ENCODE results near the gene ABTB1. TPM values are rescaled to one million over a fixed set of nuclear protein-coding genes. Genes with fewer than 3 reads are reported as not detected.
"Not testable (repeated sequence)": the region's sequence is repeated elsewhere in the genome, so short reads cannot be mapped to it uniquely, and the experiment has no call there.

The ABTB1 gene
- polyA plus RNA-seq, 3 donors, result 17.8 to 18.1 (median 17.8) TPM

DNA sequence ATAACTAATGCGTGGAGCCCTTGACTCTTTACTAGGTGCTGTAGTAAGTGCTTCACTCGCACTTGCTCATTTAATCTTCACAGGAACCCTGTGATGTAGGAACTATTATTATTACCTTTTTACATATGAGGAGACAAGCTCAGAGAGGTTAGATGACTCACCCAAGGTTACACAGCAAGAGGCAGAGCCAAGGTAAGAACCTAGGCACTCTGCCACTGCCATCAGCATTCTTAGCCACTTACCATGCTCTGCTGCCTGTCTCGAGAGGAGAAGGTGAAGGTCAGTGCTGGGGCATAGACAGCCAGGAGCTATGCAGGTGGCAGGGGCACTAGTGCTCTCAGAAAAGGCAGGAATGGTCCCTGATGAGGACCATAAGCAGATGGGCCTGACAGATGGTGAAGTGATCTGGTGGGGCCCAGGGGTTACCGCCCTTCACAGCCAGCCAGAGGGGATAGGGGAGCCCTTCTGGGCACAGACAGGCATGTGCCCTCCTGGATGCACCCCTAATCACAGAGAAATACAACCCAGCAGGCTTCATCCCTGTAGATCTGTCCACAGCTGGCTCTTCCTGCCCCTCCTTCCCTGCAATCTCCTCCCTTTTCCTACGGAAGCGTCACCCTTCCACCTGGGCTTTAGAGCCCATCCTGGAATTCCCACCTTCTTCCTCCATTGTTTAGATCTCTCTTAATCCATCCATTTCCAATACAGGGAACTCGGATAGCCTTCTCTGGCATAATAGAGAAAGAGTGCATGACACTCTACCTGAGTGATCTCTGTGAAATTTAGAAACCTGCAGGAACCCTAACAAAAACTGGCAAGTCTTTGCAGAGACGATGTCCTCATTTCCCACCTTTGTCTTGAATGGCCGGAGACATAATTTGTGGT is 26.9 kb downstream of the ABTB1 start:
- DNase-seq (ENCODE audit: low read depth in 3 of 3, low spot score in 2 of 3), result no peak

DNA sequence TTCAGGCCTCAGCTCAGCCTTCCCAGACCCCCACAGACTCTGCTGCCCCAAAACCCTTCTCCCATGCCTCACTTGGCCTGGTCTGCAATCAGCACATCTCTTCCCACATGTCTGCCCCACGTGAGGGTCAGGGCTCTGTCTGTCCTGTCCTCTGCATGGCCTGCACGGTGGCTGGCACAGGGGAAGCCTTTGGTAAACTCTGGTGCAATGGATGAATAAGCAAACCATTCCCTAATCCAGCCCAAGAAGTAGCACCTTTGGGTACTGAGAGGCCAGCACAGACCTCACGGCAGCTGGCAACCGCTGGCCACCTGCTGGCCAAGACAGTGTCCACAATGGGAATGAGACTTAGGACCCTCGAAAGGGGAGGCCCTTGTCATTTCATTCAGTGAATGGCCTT is 27.7 kb downstream of the ABTB1 start:
- DNase-seq (ENCODE audit: low read depth in 3 of 3, low spot score in 2 of 3), result no peak

DNA sequence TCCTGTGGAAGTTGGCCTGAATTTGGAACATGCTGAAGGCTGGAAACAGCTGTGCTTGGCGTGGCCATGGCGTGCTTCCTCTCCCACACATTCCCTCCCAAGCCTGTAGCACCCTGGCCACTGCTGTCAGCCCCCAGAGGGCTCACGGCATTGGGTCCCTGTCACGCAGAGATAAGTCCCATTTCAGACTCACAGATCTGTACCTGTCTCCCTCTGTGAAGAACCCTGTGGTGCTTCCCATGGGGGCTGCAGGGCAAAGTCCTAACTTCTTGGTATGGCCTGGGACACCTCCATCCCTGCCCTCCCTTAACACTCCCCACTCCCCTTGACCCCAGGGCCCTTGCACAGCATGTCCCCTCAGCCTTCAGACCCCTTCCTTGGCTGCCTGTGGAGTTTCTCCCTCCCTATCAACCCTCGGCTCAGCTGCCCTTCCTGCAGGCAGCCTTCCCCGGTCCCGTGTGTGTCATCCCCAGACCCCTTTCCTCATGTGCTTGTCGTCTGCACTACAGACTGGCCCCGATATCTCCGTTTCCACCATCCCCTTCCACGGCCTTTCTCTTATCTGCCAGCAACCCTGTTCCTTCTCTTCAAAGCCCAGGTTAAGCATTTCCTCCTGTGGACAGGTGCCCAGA is 28.6 kb downstream of the ABTB1 start:
- no peak for DNase-seq (ENCODE audit: low read depth in 3 of 3, low spot score in 2 of 3)

DNA sequence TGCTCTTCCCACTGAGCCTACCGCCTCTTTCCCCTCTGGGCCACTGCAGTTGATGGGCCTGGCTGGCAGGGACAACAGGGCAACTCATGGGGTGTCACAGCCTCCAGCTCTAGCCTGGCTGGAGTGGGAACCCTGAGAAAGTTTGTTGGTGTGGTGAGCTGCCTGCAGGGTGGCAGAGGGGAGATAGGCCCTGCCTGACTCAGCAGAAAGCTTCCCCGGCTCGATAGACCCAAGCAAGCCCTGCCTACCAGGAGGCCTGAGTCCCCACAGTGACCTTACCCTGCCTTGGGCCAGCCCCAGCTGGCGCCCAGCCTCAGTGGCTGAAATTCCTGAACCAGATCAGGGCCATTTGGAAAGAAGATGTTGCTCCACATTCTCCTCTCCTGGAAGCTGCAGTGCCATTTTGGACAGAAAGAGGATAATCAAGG is 29.4 kb downstream of the ABTB1 start:
- no peak for DNase-seq (ENCODE audit: low read depth in 3 of 3, low spot score in 2 of 3)

DNA sequence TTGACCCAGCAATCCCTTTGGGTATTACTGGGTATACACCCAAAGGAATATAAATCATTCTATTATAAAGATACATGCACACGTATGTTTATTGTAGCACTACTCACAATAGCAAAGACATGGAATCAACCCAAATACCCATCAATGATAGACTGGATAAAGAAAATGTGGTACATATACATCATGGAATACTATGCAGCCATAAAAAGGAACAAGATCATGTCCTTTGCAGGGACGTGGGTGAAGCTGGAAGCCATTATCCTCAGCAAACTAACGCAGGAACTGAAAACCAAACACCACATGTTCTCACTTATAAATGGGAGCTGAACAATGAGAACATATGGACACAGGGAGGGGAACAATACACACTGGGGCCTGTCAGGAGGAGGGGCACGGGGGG is 32.1 kb downstream of the ABTB1 start:
- DNase-seq (ENCODE audit: low read depth in 3 of 3, low spot score in 2 of 3), result not testable (repeated sequence)

DNA sequence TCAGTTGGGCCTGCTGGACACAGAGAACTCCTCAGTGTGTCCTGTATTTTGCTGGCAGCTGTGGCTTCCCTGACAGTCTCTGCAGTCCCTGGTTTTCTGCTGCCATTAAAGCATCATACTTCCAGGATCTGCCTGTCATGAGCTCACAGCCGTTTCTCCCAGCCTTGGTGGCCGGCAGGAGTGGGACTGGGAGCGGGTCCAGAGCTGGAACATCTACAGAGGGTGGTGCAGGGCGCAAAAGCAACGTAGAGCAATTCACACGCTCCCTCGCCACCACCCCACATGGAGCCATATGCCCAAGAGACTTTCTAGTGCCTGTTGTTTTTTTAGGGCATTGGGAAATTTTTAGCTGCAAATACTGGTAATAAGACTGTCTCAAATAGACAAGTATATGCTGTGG is 33.6 kb downstream of the ABTB1 start:
- no peak for DNase-seq (ENCODE audit: low read depth in 3 of 3, low spot score in 2 of 3)

DNA sequence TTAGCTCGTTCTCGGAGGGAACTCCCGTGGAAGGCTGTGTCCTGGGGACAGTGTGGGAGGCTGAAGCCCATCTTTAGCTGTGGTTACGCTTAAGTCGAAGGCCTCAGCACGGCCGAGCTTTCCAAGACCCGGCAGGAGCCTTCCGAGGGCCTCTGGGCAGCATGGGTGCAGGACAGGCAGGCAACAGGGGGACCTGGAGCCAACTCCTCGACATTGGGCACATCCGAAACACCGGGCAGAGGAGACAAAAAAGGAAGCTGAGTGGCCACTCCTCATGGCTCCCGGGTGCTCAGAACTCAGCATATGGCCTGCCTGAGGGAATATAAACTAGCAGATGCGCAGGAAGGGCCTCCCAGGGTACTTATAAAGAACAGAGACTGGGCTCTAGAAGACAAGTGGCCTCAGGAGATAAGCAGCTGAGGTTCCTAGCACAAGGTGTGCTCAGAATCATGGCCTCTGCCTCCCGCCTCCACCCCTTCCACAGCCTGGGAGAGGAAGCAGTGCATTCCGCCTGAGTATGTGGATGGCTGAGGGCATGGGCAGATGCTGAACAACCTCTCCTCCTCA is 34.1 kb downstream of the ABTB1 start:
- DNase-seq (ENCODE audit: low read depth in 3 of 3, low spot score in 2 of 3), result no peak

DNA sequence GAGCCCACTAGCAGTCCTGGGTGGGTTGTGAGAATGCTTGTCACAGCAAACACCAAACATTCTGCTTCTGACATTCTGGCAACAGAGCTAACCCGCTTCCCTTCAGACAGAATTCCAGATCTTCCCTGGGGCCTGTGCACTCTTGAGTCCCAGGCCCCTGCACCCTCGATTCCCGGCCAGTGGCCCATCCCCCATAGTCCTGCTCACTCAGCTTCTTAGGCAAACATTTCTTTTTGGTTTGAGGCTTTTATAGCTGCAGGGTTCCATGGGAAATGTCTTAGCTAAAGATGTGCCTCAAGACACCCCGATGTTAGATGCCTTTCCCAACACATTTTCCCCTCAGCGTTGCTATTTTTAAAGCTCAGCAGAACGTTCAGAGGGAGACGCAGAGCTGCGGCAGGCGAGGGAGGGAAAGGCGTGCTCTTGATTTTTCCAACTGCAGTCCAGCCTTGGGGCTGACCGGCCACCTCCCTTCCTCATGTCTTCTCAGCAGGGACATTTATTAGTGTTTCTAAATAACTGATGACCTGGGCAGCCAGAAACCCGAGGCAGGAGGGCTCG is 35.2 kb downstream of the ABTB1 start:
- no peak for DNase-seq (ENCODE audit: low read depth in 3 of 3, low spot score in 2 of 3)

DNA sequence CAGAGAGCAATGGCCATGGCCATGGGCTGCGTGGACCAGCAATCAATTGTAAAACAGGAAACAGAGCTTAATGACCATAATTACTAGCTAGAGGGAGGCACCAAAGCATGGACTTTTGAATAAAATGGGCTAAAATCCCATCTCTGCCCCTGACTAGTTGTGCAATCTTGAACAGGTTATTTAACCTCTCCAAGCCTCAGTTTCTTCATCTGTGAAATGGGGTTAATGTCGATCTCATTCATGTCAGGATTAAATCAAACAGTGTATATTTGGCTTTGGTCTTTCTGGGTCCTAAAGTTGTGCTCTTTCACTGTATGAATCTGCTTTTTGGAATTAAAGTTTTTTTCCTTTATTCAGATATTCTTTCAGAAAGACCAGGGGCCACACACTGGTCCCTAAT is 36.1 kb downstream of the ABTB1 start:
- no peak for DNase-seq (ENCODE audit: low read depth in 3 of 3, low spot score in 2 of 3)

DNA sequence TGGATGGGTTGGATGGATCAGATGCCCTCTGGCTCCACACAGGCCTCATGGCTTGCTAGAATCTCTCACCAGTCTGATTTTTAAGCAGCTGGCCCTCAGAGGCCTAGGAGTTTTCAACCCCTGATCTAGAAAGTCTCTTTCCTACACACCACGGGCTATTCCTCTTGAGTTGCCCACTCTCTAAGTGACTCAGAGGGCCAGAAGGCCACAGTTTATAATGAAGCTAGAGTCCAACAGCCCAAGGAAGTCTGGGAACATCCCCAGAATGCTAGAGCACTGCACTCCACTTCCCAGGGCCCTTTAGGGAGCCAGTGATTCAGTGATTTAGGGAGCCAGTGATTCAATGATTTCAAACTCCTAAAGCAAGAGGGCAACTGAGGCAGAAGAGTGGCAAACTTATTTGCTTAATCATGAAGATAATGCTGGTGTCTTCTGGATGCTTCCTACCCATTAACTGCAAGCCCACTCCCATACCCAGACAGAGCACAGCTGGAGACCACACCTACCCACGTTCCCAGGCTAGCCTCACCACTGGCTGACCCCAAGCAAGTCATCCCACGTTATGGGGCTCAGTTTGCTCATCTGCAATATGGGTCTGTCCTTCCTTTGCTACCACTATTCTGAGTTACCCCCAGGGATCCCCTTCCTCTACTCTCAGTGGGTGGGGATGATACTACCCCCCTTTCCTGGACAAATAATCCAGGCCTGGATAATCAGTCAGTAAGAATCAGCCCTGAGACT is 36.7 kb downstream of the ABTB1 start:
- no peak for DNase-seq (ENCODE audit: low read depth in 3 of 3, low spot score in 2 of 3)

DNA sequence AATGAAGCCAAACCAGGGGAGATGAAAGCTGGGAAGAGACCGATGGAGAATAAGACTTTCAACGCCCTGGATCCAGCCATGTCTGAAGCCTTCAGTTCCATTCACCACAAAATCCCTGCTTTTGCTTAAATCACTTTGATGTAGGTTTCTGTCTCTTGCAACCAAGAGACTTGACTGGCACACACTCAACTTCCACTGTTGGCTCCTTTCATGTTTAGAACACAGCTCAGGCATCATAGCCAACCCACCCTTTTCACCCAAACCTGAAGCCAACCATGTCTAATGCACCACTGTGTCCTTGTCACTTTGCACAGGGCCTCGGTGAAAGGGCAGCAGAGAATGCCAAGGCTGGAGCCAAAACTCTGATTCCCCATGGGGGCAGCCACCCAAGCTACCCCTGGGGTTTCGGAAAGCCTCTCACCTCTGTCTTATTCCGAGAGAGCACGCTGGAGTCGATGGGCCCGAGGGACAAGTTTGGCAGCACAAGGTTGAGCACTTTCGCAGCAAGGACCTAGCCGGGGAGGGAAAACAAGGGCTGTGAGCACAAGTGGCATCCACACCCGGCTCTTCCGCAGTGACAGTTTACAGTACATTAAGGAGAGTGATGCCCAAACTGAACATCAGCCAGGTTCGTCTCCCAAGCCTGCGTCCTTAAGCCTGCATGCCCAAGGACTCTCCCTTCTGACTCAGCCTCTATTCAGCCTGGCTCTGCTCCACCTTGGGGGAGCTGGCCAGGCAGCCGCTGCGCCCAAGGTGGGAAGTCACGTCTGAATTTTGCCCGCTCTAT is 37.6 kb downstream of the ABTB1 start:
- no peak for DNase-seq (ENCODE audit: low read depth in 3 of 3, low spot score in 2 of 3)

DNA sequence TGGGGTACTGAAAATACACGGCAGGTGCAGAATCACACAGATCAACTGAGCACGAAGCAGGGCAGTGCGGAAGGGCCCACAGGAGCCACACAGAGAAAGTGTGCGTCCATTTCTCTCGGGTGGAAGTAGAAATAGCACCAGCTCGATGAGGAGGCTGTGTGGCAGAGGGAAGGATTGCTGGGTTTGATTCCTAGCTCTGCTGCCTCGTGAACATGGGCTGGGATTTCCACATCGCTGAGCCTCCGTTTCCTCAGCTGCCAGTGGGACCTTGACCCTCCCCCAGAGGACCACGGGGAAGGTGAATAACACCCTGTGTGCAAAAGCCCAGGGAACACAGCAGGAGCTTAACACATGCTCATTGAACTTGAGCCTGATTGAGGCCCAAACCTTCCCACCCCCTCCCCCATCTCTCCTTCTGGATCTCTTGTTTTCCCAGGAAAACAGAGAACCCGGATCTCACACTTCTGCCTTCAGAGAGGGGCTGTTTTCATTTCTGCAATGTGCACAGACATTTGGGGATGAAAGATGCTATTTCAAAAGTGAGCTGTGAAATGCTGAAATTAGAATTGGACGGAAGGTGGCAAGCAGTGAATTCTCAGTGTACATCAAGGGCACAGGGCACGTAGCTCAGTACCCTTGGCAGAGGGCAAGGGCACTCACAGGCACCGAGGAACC is 38.4 kb downstream of the ABTB1 start:
- DNase-seq (ENCODE audit: low read depth in 3 of 3, low spot score in 2 of 3), result no peak

DNA sequence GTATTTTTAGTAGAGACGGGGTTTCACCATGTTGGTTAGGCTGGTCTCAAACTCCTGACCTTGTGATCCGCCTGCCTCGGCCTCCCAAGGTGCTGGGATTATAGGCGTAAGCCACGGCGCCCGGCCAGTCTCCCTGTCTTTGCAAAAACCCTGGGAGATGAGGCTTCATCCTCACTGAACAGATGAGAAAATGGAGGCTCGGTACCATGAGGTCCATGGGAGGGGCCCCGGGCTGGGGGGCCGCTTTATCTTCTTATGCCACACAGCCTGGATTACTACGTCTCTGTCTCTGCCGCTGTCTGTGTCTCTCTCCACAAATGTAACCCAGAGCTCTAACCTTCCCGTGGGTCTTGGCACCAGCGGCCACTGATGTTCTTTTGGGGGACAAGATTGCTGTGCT is 39.1 kb downstream of the ABTB1 start:
- no peak for DNase-seq (ENCODE audit: low read depth in 3 of 3, low spot score in 2 of 3)

DNA sequence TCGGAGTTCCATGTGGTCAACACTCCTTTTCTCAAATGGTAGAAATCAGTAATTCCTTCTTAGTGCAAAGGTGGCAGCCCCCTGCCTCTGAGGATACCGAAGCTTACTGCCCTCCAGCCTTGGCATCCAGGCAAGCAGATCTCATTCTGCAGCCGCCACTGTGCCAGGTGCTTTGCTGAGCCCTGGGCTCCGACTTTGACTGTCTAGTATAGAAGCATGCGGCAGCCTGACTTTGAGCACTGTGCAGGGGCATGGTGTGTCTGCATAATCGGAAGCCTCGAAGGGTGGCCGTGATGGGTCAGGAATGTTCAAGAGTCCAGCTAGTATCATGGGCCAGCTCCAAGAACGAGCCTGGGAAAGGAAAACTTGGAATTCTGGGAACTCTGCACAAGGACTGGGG is 39.7 kb downstream of the ABTB1 start:
- no peak for DNase-seq (ENCODE audit: low read depth in 3 of 3, low spot score in 2 of 3)

DNA sequence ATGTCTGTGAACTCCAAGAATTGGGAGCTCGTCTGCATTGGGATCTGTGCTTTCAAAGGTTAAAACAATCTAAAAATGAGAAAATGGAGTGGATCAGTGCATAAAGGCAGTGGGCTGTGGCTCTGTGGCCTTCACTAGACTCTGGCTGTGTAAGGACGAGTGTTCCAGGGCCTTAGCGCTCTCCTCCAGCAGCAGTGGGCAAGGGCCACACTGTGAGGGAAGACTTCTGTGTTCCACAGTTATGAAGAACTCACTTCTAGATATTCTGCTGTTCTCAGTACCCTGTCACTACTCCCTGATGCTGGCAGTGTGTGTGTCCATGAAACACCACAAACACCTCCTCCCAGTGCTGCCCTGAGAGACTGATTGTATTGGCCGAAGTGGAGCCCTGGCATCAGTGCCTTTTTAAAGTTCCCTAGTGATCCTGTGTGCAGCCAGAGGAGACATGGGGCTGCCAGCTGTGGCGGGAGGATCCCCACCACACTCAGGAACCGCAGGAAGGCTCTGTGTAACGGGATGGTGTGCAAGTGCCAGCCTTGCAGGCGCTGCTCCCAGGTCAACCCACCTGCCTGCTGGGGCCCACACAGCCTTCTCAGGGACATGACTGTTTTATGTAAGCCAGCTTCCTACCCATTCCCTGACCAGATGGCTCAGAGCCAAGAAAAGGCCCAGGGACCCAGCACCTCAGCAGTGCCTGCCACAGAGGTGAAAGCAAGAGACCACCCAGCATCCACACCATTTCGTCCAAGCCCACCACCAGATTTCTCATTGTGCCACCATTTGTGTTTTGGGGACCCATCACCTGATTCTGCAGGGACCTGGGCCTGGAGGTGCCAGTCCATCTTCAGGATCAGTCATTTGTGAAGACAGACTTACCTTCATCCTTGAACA is 40.4 kb downstream of the ABTB1 start:
- DNase-seq (ENCODE audit: low read depth in 3 of 3, low spot score in 2 of 3), result no peak

DNA sequence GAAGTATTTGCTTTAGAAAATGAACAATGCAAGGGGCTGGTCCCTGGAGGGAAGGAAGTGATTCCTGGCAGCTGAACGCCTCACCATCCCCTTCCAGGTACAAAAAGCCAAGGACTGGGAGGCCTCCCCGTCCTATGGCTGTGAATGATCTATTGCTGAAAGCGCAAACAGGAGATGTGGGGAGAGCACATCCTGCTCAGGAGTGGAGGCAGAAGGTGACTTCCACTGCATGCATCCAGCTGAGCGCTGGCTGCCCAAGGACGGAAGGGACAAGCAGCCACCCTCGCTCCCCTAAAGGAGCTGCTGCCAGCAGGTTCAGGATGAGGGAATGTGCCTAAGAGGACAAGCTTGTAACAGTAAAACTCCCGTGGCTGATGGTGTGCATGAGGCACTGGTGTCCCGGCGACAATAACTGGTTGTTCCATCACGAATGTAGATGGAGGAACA is 41.4 kb downstream of the ABTB1 start:
- DNase-seq (ENCODE audit: low read depth in 3 of 3, low spot score in 2 of 3), result no peak

DNA sequence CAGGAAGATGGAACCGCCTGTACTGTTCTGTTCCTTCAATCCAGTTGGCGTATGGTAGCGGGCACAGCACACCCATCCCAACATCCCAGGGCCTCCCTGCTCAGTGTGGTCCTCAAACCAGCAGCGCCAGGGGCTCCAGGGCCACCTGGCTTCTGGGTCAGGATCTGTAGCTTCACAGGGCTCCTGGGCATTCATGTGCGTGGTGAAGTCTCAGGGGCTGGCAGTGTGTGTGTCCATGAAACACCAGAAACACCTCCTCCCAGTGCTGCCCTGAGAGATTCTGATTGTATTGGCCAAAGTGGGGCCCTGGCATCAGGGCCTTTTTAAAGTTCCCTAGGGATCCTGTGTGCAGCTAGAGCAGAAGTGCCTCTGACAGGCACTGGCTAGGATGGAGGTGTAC is 42.1 kb downstream of the ABTB1 start:
- no peak for DNase-seq (ENCODE audit: low read depth in 3 of 3, low spot score in 2 of 3)

DNA sequence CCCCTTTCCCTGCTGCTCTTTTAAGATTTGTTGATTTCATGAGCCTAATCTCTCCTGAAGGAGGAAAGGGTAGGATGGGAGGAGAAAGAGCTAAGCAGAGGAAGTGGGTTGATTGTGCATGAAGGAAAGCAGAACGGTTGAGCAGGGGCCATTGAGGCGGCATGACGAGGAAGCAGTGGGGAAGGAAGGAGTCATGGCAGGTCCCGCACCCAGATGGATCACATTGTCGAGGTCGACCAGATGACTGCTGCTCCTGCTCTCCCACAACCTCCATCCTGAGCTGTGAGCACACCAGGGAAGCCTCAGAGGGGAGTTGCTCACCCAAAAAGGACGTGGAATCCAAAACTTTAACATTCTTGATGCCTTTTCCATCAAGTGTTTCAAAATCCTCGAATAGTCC is 42.8 kb downstream of the ABTB1 start:
- DNase-seq (ENCODE audit: low read depth in 3 of 3, low spot score in 2 of 3), result no peak

DNA sequence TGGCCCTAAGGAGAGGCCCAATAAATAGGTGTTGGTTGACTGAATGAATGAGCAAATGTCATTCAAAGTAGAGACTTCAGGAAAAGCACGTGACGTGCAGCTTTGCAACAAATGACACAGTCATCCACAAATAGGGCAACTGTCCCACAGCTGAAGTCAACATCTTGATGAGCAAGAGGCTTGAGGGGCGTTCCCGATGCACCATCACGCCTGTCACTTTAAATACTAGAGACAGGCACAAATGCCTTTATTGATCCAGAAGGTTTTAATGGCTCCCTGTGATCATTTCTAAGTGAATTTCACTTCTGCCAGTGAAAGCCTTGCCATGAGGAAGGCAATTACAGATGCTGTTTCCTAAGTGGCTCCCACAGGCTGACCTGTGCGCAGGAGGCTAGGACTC is 43.6 kb downstream of the ABTB1 start:
- DNase-seq (ENCODE audit: low read depth in 3 of 3, low spot score in 2 of 3), result no peak
